ENCODE results near the gene PRMT7.

Gene PRMT7

DNA sequence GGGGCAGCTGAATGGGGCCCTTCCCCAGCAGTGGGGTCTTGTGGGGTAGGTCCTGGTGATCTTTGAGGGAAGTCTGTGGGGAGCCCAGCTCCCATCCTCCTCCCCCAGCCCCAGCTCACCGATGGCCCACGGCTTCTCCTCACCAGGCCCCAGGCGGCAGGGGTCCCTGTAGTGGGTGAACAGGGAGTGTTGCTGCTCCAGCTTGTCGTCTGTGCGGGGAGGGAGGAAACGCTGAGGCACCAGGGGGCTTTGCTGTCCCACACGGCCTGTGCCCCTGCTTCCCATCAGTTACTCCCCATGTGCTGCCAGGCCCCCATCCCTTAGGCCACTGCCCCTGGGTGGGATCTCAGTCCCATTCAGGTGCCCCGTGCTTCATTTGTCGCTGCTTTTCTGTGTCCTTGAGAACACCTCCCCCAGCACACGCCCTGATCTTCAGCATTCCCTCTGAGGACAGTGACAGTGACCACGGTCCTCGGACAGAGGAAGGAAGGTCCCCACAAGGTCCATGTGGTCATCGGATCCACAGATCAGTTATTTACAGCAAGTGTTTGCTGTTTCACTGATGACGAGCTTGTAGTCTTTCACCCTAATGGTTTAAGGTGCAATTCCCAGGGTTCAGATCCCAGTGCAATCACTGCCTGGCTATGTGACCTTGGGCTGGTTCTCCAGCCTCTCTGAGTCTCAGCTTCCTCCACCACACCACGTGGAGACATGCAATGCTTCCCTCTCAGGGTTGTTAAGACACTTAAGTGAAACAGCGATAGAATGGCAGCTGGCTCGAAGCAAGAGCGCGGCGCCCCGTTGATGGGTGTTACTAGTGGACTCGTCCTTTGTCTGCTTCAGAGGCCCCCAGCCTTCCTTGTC, 53.1 kb downstream of the PRMT7 start:
- no peak for DNase-seq (ENCODE audit: low spot score)

DNA sequence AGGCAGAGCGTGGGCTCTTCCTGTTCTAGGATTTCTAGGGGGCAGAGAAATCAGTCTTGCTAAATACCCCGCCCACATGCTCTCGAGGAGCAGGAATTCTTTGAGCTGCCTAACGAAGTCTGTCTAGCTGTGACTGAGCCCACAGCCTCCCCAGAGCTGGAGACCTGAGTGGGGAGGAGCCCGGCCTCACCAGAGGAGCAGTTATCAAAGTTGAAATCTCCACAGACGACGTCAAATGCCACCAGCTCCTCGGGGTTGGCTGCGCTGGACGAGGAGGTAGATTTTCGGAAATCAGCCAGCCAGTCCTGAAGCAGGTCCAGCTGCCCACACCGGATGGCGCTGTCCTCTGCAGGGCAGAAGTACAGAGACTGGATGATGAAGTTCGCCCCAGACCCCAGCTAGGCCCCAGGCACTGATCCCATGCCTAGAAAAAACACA, 53.8 kb downstream of the PRMT7 start:
- DNase-seq (ENCODE audit: low spot score): no peak

DNA sequence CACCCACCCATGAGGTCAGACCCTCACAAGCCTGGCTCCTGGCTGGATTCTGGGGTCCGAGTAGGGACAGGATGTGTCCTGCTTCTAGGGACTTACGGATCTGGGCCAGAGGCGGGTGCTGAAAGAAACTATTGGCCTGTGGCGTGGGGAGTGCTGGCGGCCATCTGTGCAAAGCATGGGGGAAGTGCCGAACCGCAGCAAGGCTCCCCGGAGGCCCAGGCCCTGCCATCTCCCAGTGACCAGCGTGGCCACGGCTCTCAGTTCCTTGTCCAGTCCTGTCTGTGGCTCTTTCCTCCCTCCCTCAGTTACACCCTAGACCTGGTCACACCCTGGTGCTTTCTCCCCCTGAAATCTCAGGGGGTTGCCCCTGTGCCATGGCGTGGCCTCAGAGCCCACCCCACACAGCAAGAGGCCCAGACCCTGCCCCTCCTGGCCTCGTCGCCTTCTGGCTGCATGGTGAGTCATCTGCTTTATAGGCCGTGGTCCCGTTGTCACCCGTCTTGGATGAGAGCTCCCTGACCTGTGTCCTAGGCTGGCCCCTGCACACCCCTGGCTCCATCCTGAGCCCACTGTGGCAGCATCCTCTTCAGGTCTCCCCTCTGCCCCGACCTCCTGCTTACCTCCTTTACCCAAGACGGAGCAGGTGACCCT, 54.5 kb downstream of the PRMT7 start:
- peak; percentile 68 for DNase-seq (ENCODE audit: low spot score)

DNA sequence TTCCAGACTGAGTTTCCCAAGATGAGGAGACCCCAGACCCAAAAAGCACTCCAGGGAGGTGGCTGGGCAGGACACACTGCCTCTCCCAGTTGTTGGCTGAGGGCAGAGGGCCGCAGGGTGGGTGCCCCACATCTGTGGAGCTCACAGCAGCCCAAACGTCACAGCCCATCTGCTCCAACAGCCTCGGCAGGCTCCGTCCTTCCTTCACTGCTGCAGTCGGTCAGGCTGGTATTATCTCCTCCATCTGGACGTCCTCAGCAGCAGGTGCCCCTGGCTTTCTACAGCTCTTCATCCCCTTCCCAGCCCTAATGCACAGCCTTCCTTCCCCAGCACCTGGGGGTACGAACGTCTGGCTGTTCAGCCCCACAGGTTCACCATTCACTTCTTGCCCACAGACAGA, 55.2 kb downstream of the PRMT7 start:
- DNase-seq (ENCODE audit: low spot score): no peak

DNA sequence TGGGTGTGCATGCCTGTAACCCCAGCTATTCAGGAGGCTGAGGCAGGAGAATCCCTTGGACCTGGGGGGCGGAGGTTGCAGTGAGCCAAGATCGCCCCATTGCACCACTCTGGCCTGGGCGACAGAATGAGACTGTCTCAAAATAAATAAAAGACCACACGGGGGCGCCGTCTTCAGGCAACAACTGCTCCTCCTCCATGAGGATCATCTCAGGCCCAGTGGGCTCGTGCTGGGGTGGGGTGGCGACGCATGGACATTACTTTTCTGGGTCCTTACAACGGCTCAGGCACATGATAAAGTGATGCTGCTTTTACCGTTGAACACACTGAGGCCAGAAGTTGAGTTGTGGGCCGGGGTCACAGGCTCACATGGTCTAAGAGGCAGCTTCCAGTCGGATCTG, 56.2 kb downstream of the PRMT7 start:
- DNase-seq (ENCODE audit: low spot score): peak; percentile 65

DNA sequence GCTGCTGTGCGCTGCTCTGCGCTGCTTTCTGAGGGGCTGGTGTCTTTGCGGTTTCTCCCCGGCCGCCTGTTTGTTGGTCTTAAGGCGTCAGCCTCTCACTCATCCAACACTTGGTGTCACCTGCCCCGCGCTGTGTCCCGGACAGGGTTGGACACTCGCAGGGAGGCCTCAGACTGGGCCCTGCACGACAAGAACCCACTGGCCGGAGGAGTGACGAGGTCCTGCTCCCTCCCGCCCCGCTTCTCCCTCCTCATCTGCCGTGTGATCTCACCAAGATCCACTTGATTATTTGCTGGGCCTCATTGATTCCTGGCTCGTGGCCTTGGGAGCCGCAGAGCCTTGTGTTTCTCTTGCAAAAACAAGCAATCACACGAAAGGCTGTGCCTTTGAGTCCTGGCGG, 56.6 kb downstream of the PRMT7 start:
- no peak for DNase-seq (ENCODE audit: low spot score)

DNA sequence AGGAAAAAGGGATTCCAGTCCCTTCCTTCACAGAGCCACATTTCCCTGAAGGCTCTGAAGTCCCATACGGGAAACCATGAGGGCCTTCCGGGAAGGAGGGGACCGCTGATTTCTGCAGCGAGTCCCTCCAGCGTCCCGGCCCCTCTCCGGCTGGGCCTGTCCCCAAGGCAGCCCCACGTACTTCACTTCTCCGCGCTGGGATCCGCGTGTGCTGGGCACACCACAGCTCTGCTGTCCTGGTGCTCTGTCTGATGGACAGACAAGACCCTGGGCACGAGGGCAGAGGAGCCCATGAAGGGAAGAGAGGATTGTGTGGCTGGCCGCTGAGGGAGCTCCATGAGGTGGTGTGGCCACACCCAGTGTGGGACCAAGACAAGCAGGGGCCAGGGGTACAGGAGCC, 57.1 kb downstream of the PRMT7 start:
- DNase-seq (ENCODE audit: low spot score): no peak

DNA sequence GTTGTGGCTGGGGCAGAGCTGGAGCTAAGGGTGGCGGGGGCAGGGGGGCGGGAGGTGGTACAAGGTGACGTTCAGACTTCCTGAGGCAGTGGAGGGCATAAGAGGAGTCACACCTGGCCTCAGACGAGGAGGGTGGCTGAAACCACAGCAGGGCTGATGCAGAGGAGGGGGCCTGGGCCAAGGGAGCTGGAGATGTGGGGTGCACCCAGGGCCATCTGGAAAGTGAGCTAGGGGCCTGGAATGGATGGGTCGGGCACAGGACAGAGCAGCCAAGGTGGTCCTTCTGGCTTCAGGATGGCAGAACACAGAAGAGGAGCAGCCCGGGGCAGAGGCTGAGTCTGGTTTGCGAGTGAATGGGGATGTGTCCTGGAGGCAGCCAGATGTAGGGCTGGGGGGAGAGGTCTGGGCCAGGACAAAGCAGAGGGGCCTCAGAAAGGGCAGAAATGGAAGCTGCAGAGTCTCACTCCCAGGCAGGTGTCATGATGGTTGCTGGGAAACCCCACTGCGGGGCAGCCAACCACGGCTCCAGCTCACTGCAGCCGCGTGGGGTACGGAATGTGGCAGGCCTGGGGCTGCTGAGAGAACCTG, 57.6 kb downstream of the PRMT7 start:
- no peak for DNase-seq (ENCODE audit: low spot score)

DNA sequence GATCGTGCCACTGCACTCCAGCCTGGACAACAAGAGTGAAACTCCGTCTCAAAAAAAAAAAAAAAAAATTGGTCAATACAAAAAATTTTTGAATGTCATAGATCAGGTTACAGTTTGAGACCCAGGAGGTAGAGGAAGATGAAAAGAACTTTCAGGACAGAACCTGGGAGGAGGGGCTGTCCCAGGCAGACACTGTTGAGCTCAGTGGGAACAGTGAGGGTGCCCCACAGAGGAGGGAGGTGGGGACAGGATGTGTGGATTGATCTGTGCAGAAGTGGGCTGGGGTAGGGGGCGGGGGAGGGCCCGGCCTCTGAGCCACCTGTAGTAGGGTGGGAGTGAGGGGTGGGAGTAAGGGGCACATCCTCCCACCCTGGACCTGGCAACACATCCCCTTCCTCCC, 58.3 kb downstream of the PRMT7 start:
- DNase-seq (ENCODE audit: low spot score): no peak

DNA sequence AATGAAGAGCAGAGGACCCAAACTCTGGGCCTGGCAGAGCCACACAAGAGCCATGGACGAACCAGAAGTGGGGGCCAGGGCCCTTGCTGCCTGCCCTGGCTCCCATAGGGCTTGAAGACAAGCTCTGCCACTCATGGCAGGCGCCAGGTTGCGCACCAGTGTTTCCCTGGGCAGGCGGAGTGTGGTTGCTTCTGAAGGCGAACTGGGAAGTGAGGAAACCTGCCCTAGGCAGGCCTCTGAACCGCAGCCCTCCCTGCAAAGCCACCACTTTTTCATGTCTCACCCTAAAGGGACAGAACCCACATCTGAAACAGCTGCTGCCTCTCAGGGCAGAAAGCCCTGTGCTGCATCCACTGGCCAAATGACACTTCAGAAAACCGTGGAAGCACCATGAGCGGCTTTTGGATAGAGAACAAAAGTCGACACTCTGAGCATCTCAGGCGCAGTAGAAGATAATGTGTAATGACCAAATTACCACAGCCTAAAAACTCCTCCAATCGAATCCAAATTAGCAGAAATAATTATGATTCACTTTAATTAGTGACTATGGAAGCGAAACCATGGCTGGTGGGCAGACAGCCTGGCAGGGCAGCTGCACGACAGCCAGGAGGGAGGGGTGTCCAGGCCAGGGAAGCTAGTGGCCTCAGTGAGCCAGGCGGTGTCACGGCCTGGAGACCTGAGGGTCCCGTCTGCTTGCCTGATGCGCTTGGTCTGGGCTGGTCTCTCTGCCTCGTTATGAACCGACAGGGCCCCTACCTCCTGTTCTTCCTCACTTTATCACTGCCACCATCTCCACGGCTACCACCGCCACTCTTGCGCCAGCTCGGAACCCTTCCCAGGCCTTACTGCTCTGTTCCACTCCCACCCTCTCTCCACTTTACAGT, 59.1 kb downstream of the PRMT7 start:
- no peak for DNase-seq (ENCODE audit: low spot score)

DNA sequence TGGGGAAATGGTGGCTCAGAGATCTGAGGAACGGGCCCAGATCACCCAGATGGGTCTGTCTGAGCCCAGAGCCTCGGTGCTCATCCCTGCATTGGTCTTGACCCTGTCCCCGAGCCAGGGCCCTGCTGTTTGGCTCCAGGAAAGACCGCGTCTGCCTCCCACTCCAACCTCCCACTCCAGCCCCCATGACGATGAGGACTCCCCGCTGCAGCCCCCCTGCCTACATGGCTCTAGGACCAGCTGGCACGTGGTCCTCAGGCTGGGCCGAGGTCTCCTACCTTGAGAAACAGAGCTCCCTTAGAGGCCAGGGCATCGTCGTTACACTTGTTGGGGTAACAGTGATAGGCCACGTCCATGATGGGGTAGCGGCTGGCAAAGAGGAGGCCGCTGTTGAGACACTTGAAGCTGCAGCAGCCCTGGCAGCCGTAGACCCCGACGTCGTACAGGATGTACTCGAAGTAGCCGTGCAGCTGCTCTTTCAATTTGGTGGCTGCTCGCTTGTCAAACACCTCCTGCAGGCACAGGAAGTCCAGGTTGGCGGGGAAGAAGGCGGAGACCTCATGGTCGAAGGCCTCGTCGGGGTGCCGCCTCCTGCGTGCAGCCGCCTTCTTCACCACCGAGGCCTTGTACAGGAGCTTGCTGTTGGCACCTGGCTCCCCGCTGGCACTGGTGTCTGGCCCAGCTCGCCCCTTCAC, 59.9 kb downstream of the PRMT7 start:
- DNase-seq (ENCODE audit: low spot score): no peak

DNA sequence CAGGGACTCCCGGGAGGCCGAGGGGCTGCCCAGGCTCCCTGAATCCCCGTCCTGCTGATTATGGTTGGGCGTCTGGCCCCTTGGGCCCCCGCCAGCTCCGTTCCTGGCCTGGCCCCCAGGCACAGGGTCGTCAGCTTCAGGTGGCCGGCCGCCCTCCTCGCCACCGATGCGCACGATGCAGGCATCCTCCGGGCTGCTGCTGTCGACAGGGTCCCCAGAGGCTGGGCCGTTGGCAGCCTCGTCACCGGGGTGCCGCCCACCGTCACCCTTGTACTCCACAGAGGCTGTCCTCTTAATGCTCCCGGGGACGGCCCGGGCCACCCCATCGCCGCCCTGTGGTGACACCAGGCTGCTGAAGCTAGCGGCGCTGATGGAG, 60.4 kb downstream of the PRMT7 start:
- no peak for DNase-seq (ENCODE audit: low spot score)

DNA sequence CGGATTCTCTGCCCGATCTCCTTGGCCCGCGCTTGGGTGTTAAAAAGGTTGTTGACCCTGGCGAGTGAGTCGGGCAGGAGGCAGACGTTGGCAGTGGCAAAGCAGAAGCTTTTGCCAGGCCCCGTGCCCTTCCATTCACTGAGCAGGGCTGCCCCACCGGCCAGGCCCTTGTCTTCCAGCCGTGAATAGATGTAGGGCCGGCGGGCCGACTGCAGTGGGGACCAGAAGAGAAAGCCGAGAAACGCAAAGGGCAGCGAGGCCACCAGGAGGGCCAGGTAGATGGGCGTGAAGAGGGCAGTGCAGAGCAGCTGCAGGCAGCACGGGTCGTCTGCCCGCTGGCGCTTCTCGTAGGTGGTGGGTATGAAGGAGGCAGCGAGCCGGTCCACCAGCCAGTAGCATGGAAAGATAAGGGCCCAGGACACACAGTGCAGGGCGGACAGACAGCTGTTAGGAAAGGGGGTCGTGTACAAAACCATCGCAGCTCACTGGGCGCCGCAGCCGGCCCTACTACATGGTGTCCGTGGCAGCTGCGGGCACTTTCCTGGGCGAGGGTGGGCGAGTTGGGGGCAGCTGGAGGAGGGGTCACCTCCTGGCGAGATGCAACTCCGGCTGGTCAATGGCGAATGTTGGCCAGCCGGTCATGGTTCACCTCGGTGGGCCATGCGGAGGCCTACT, 61.0 kb downstream of the PRMT7 start:
- no peak for DNase-seq (ENCODE audit: low spot score)

DNA sequence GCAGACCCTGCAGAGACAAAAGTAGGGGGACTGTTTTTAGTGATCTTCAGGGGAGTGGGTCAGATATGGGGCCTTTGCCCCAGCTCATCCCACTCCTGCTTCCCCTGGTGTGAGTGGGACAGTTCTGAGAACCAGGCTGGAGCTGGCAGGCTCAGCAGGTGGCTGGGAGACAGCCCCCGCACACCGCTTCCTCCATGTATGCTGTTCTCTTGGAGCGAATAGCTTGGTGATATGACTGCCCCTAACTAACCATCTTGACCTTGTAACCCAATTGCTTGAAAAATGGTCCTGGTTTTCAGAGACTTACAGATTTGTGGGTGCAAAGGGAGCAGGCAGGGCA, 61.5 kb downstream of the PRMT7 start:
- DNase-seq (ENCODE audit: low spot score): no peak

DNA sequence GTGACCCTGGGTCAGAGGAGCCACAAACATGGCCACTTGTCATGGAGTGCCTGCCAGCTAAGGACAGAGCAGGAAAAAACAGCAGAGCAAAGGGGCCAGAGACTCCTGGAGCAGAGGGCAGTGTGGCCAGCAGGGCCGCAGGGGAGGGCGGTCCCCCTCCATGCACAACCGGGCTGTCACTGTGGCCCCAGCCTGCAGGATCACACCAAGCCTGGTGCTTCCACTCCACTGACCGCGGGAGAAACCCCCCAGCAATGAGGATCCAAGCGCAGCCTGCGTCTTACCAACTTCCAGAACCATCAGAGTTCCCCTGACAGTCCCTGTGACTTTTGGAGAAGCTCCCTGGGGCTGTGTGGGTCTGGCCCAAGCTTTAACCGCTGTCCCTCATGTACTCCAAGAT, 62.0 kb downstream of the PRMT7 start:
- no peak for DNase-seq (ENCODE audit: low spot score)

DNA sequence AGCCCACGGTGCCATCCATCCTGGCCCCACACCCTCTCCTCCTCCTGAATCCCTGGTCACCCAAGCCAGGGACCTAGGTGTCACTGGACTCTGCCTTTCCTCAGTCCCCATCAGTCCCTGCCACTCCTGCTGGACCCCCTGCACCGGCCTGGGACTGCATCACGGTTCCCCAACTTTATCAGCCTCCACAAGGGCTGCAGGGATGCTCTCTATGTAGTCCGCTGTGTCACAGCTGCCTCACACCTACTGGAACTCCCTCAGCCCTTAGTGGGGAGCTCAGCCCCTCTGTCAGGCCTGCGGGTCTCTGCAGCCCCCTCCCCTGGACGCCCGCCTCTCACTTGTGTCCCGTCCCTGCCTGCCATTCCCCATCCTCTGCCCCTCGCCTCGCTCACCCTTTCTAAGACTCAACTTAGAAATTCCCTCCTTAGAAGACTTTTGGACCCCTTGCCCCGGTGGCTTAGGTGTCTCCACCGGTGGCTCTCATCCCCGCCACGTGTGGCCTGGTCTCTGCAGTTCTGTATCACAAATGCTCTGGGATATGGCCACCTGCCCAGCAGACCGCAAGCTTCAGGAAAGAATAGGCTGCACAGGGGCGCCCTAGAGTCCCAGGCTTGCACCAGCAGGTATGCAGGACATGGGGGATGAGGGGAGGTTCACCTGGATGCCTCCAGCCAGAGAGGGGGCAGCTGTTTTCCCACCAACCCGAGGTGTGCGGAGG, 62.9 kb downstream of the PRMT7 start:
- no peak for DNase-seq (ENCODE audit: low spot score)

DNA sequence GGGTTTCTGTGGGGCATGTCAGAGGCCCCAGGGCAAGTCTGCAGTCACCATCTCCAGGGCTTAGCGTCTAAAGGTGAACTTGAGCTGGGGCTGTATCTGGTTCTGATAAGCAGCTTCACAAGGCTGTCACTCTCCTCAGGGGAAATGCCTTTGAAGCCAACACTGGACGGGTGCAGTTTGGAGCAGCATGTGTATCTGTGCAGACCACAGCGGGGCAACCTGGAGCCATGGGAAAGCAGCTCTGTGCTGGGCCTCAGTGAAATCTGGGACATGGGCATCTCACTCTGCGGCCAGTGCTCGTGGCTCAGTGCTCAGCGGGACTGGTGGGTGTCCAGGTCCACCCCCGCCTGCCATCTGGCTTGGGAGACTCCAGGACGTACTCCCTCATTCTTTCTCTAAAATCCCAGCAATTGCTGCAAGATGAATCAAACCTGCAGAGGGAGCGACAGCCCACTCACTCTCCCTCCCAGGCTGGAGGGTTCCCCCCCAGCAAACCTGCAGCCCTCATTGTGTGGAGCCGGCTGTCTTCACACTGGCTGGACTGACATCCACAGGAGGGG, 63.5 kb downstream of the PRMT7 start:
- DNase-seq (ENCODE audit: low spot score): no peak

DNA sequence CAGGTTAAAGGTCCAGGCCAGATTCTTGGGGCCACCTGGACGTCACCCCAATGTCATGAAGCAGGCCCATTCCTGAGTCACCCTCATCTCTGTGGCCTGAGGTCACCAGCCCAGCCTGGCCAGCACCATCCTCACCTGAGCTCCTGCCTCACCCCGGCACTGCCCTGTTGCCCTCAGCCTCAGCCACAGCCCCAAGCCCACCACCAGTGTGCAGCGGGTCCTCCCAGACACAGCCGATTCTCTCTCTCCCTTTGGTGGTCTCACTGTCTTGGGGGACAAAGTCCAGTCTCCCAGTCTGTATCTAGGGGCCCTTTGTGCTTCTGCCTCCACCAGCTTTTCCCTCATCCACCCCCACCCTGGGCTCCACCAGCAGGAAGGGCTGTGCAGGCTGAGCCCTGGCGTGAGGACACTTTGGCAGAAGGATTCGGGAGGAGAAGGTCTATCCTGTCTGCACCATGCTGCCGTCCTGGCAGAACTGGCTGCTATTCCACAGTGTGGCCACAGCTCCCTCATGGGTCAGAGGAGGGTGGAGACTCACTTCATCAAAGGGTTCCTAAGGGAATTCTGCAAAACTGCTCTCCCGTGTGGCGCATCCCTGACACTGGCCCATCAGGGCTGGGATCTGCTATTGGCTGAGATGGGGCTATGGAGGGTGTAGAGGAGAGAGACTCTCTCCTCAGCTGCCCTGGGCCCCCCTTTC, 64.3 kb downstream of the PRMT7 start:
- no peak for DNase-seq (ENCODE audit: low spot score)

DNA sequence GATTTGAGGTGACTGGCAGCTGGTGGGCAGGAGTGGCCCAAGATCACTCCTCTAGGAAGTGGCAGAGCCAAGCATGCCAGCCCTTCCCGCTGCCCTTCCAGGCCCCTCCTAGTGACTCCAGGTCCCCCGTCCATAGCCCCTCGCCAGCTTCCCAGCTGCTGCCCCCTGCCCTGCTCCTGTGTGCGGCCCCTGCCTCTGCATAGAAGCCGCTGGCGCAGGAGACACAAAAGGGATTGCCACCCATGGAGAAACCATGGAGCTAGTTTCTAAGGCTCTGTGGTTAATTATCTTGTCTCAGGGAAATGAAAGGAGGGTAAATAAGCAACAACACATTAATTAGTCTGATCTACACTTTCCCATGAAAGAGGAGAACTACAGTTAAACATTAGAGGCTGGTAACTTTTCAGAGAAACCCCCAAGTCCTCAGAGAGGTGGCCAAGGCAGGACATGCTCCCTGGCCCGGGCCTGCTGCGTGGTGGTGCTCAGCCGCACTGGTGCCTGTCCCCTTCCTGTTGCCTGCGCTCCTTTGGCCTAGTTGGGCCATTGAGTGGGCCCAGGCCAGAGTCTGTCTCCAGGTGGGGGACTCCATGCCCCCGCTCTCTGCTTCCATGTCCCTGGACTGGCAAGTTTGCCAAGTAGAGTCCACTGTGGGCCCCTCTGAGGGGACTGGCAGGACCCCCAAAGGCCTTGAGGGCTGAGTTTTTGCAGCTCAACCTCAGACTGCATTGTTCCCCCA, 65.2 kb downstream of the PRMT7 start:
- DNase-seq (ENCODE audit: low spot score): no peak

Data from AG20443 (cell line).